Activated B cell treated with CpG ODN at 0.5 μM for 24 hours (primary cell): Measurements from ENCODE around the gene BSPH1. TPM values are rescaled to one million over a fixed set of nuclear protein-coding genes. Genes with fewer than 3 reads are reported as not detected.

ENCODE experiments used
- total RNA-seq: library from RNA; stranded (reverse); gene quantifications from 2 replicates; pipeline ENCODE4 v1.2.3, GENCODE V29; 2022

BSPH1 gene
- total RNA-seq, 1 donor from 2014 or later, result not detected

Other genes with a start within 250 kb of the BSPH1 start
- gene NOP53, start 246.6 kb downstream of the BSPH1 start, total RNA-seq, result 695 and 783 TPM in 2 replicates
- 24.8 and 27.6 TPM in 2 replicates for gene SELENOW, start 213.5 kb downstream of the BSPH1 start, total RNA-seq
- not detected in 2 replicates for gene TPRX1, start 187.6 kb downstream of the BSPH1 start, total RNA-seq
- not detected in 2 replicates for gene CRX, start 170.2 kb downstream of the BSPH1 start, total RNA-seq
- not detected in 2 replicates for gene TPRX2, start 132.9 kb downstream of the BSPH1 start, total RNA-seq
- gene SULT2A1, start 105.9 kb downstream of the BSPH1 start, total RNA-seq, result not detected in 2 replicates
- gene ELSPBP1, start 2.5 kb upstream of the BSPH1 start, total RNA-seq, result not detected in 2 replicates
- not detected in 2 replicates for gene CABP5, start 51.9 kb upstream of the BSPH1 start, total RNA-seq
- 14.9 and 16.6 TPM in 2 replicates for gene PLA2G4C, start 118.6 kb upstream of the BSPH1 start, total RNA-seq
- 41.8 and 42.9 TPM in 2 replicates for gene LIG1, start 178.2 kb upstream of the BSPH1 start, total RNA-seq
- gene ZSWIM9, start 178.5 kb upstream of the BSPH1 start, total RNA-seq, result 5.7 and 8.6 TPM in 2 replicates